GM12872 (cell line): ENCODE results near the gene EPHB3.

Source experiments
- TF ChIP-seq, protein P1 (sequence below): IDR thresholded peaks from 3 replicates; pipeline ENCODE4 v1.5.1; 2011; ENCODE audit warnings: low read depth, mild to moderate bottlenecking, low read length, moderate library complexity; ENCODE audit not compliant: insufficient read depth

The EPHB3 gene

DNA sequence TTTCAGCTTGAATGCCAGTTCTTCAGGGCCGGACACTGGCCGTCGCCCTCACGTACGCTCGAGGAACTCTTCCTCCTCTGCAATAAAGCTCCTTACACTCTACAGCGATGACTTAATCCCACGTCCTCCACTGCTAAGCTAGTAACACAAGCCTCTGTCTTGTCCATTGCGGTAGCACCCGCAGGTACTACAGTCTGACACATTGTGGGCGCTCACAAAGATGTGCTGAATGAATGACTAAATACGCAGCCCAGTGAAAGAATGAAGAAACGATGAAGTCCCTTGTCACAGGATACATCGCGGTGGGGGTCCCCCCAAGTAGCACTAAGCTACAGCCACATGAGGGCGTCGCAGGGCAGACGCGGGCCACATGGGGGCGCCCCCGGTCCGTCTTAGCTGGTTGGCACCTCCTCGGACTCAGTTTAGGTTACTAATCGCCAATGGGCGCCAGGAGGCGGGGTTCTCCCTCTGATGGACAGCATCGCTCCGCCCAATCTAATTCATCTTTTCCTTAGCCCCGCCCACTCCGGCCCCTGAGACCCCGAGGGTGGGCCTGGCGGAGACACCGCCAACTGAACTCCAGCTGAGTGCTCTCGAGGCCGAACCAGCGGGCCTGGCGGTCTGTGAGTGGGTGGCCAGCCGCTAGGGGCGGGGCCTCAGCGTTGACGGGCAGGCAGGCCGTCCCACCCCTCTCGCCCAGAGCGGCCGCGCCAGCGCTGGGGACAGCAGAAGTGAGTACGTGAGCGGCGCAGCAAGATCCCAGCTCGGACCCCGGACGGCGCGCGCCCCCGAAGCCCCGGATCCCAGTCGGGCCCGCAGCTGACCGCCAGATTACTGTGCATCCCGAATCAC is at the start of gene EPHB3:
Gene EPHB3 (plus strand): TSS at position 725 of the 852 bp plus-strand sequence. CDS start 451 bp downstream, outside the sequence.
- TF ChIP-seq, protein P1, sequence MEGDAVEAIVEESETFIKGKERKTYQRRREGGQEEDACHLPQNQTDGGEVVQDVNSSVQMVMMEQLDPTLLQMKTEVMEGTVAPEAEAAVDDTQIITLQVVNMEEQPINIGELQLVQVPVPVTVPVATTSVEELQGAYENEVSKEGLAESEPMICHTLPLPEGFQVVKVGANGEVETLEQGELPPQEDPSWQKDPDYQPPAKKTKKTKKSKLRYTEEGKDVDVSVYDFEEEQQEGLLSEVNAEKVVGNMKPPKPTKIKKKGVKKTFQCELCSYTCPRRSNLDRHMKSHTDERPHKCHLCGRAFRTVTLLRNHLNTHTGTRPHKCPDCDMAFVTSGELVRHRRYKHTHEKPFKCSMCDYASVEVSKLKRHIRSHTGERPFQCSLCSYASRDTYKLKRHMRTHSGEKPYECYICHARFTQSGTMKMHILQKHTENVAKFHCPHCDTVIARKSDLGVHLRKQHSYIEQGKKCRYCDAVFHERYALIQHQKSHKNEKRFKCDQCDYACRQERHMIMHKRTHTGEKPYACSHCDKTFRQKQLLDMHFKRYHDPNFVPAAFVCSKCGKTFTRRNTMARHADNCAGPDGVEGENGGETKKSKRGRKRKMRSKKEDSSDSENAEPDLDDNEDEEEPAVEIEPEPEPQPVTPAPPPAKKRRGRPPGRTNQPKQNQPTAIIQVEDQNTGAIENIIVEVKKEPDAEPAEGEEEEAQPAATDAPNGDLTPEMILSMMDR, result peak; percentile 86

- TF ChIP-seq, protein P1, result no peak
Measured at GRCh38 chr3:184512621-184513020, 49.0 kb upstream of the EPHB3 start.

DNA sequence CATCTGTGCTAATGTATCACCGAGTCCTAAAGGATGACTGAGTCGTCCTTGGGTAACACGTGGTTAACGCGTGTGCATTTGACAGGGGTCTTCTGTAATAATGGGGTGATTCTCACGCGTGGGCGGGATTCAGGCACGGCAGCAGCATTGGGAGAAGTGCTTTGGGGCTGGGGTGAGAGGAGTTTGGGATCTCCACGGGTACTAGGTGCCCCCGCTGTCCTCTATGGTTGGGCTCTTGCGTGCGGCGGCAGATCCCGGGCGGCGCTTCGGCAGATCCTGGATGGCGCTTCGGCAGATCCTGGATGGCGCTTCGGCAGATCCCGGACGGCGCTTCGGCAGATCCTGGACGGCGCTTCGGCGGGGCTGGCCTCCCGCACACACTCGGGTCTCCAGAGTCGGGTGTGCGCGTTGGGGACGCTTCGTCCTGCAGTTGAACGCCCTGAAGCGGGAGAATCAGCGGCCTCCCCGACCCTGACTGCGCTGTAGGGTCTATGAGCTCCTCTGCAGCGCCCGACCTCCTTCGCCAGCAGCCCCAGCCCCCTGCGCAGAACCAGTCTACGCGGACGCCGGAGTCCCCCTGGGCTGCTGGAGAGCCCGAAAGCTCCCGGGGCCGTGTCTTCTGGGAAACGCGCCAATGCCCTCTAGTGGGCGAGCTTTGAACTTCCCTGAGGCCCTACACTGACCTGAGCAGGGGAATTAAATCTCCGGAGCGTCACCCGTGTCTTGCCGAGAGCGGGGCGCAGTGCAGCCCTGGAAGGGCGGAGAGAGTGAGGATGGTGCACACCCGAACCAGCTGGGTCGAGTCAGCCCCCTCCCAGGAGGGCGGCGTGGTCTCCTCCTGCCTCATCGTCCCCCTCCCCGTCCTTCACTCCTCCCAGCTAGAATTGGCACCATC is 48.1 kb upstream of the EPHB3 start:
- TF ChIP-seq, protein P1, result peak; percentile 91

DNA sequence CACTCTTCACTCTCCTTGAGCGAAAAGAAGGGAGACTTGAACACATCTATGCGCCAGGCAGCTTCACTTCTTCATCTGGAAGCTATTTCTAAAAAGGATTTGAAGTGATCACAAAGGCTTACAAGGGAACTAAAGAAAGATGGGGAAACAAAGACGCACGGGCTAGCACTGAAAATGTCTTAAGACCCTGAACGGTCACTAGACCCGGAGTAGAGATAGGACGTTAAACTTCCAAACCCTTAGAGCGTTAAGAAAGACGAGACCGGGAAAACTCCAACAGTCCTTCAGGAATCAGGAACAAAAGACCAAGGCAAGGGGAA is 47.5 kb upstream of the EPHB3 start:
- TF ChIP-seq, protein P1, result no peak

GRCh38 chr3:184523825-184524615 is 37.6 kb upstream of the EPHB3 start:
- TF ChIP-seq, protein P1, result no peak

- TF ChIP-seq, protein P1, result no peak
Measured at GRCh38 chr3:184524981-184525336, 36.6 kb upstream of the EPHB3 start.
